Measurements from ENCODE around the gene ROGDI.
A peak's percentile ranks its signal among the peaks of the same experiment; 100 is the strongest.

ROGDI gene

GRCh38 chr16:4801962-4802658, at the start of gene ROGDI:
ROGDI (minus strand) TSS chr16:4802633; CDS start chr16:4802571, 62 bp downstream.
- no peak for DNase-seq

- no peak for DNase-seq
Measured at GRCh38 chr16:4850211-4850610, 47.8 kb upstream of the ROGDI start.

- DNase-seq, result no peak
Measured at GRCh38 chr16:4847774-4848587, 45.5 kb upstream of the ROGDI start.

GRCh38 chr16:4846901-4847773, 44.7 kb upstream of the ROGDI start, which contains the start of the genes GLYR1 and UBN1:
GLYR1 (minus strand) TSS chr16:4847288; CDS start chr16:4847265, 23 bp downstream.
UBN1 (plus strand) TSS chr16:4847481; CDS start chr16:4852918, 5,437 bp downstream.
- DNase-seq, result peak; percentile 75

GRCh38 chr16:4846503-4846900, 44.1 kb upstream of the ROGDI start:
- no peak for DNase-seq

- no peak for DNase-seq
Measured at GRCh38 chr16:4840984-4841383, 38.6 kb upstream of the ROGDI start.

GRCh38 chr16:4839942-4840341, 37.5 kb upstream of the ROGDI start:
- no peak for DNase-seq

GRCh38 chr16:4837733-4838501, 35.5 kb upstream of the ROGDI start:
- no peak for DNase-seq

- DNase-seq, result no peak
Measured at GRCh38 chr16:4836727-4837126, 34.3 kb upstream of the ROGDI start.

- no peak for DNase-seq
Measured at GRCh38 chr16:4833584-4833983, 31.2 kb upstream of the ROGDI start.

GRCh38 chr16:4832698-4833343, 30.4 kb upstream of the ROGDI start:
- no peak for DNase-seq

GRCh38 chr16:4831616-4832015, 29.2 kb upstream of the ROGDI start:
- no peak for DNase-seq

GRCh38 chr16:4830408-4830807, 28.0 kb upstream of the ROGDI start:
- no peak for DNase-seq

- no peak for DNase-seq
Measured at GRCh38 chr16:4828567-4829321, 26.3 kb upstream of the ROGDI start.

GRCh38 chr16:4826980-4827379, 24.5 kb upstream of the ROGDI start:
- no peak for DNase-seq

- DNase-seq, result no peak
Measured at GRCh38 chr16:4826526-4826925, 24.1 kb upstream of the ROGDI start.

- no peak for DNase-seq
Measured at GRCh38 chr16:4825196-4825595, 22.8 kb upstream of the ROGDI start.

- DNase-seq, result no peak
Measured at GRCh38 chr16:4820652-4821051, 18.2 kb upstream of the ROGDI start.

- DNase-seq, result no peak
Measured at GRCh38 chr16:4814542-4815173, 12.2 kb upstream of the ROGDI start.

GRCh38 chr16:4814046-4814445, 11.6 kb upstream of the ROGDI start:
- DNase-seq, result no peak

Data from cortex of kidney (tissue), 1 donor.